Keratinocyte (primary cell): ENCODE data around the gene MCF2L2. TPM values are rescaled to one million over a fixed set of nuclear protein-coding genes. Genes with fewer than 3 reads are reported as not detected.

ENCODE experiments used
- DNase-seq: peaks from one replicate; pipeline ENCODE4 v3.0.0-alpha.2; 2011; ENCODE audit warnings: low read depth, missing footprints, low spot score
- FAIRE-seq: peaks from 2 replicates; lab custom pipeline; 2011; peaks lifted over from hg19 to GRCh38; lab: Jason Lieb, UNC
- H2AFZ ChIP-seq: 2 replicates; pipeline ENCODE4 v1.6.0; 2012; ENCODE audit warnings: low read length, control low read depth, inconsistent platforms; ENCODE audit not compliant: control insufficient read depth
- H3K27ac ChIP-seq: 2 replicates; pipeline ENCODE4 v1.5.1; 2011; ENCODE audit warnings: low read length; ENCODE audit not compliant: control insufficient read depth, insufficient read depth
- H3K27me3 ChIP-seq: 3 replicates; pipeline ENCODE4 v1.6.0; 2011; ENCODE audit warnings: low read length; ENCODE audit not compliant: control insufficient read depth, insufficient read depth; ENCODE audit errors: extremely low read depth
- H3K36me3 ChIP-seq, 2 experiments: 2 replicates in 1 of 2; 3 replicates in 1 of 2; pipeline ENCODE4 v1.5.1; 2011; ENCODE audit warnings: low read length in 2 of 2, mild to moderate bottlenecking in 1 of 2; ENCODE audit not compliant: control insufficient read depth in 2 of 2, insufficient read depth in 2 of 2; ENCODE audit errors: extremely low read depth in 1 of 2
- H3K4me1 ChIP-seq: 3 replicates; pipeline ENCODE4 v1.5.1; 2011; ENCODE audit warnings: low read length; ENCODE audit not compliant: control insufficient read depth, insufficient read depth; ENCODE audit errors: extremely low read depth
- H3K4me2 ChIP-seq: 3 replicates; pipeline ENCODE4 v1.6.0; 2011; ENCODE audit warnings: low read depth, low read length; ENCODE audit not compliant: control insufficient read depth, insufficient read depth; ENCODE audit errors: extremely low read depth
- H3K4me3 ChIP-seq, 3 experiments: fragments of 200-600 bp in 1 of 3; sonication (generic) in 1 of 3; 2 replicates in 2 of 3; 3 replicates in 1 of 3; pipeline ENCODE4 v1.5.1; 2011 to 2016; ENCODE audit warnings: low read length in 3 of 3, mild to moderate bottlenecking in 3 of 3, control low read depth in 2 of 3, inconsistent platforms in 1 of 3, low read depth in 1 of 3, mixed read lengths in 1 of 3, mixed run types in 1 of 3, moderate library complexity in 1 of 3; ENCODE audit not compliant: control insufficient read depth in 2 of 3, insufficient read depth in 2 of 3; ENCODE audit errors: extremely low read depth in 1 of 3
- H3K79me2 ChIP-seq: 2 replicates; pipeline ENCODE4 v1.6.0; 2012; ENCODE audit warnings: low read length; ENCODE audit not compliant: control insufficient read depth, insufficient read depth
- H3K9ac ChIP-seq: 3 replicates; pipeline ENCODE4 v1.6.0; 2011; ENCODE audit warnings: low read length; ENCODE audit not compliant: control insufficient read depth, insufficient read depth; ENCODE audit errors: extremely low read depth
- H3K9me1 ChIP-seq: 3 replicates; pipeline ENCODE4 v1.6.0; 2011; ENCODE audit warnings: low read length; ENCODE audit not compliant: control insufficient read depth, insufficient read depth; ENCODE audit errors: extremely low read depth
- H3K9me3 ChIP-seq: 2 replicates; pipeline ENCODE4 v1.5.1; 2012; ENCODE audit warnings: low read depth, low read length; ENCODE audit not compliant: control insufficient read depth
- H4K20me1 ChIP-seq: 3 replicates; pipeline ENCODE4 v1.6.0; 2011; ENCODE audit warnings: low read length; ENCODE audit not compliant: control insufficient read depth, insufficient read depth; ENCODE audit errors: extremely low read depth
- EZH2 ChIP-seq: IDR thresholded peaks from one replicate; pipeline ENCODE4 v1.6.1; 2012; ENCODE audit warnings: inconsistent platforms, mild to moderate bottlenecking, low read length, moderate library complexity
- dilution Hi-C: fragments of 300-500 bp; cut with MboI; formaldehyde crosslinking; loops from one replicate; pipeline ENCODE4 v1.7.0; 2020; ENCODE audit warnings: low sequenced_read_pairs; ENCODE audit not compliant: extremely low pct_ligation_motif_present
- polyA plus RNA-seq, 5 experiments: library from polyadenylated mRNA; depleted of rRNA in 3 of 5; stranded (reverse) in 3 of 5; stranded (forward) in 1 of 5; unstranded in 1 of 5; fragments of >200 nt; gene quantifications; 1 replicate in 1 of 5; 2 replicates in 3 of 5; 3 replicates in 1 of 5; pipeline versions ENCODE4 v1.2.1 to v1.2.3, GENCODE V29; 2011 to 2012; ENCODE audit warnings: missing spikeins in 2 of 5, low read depth in 1 of 5, low replicate concordance in 1 of 5
- TF ChIP-seq, protein P1 (sequence below), 3 experiments: IDR thresholded peaks in 1 of 3; conservative IDR thresholded peaks in 1 of 3; optimal IDR thresholded peaks in 1 of 3; 2 replicates in 2 of 3; 3 replicates in 1 of 3; pipeline versions ENCODE3 to v1.5.1; 2011; ENCODE audit warnings: low read length in 3 of 3, mild to moderate bottlenecking in 3 of 3, moderate library complexity in 2 of 3, control low read depth in 1 of 3, inconsistent platforms in 1 of 3; ENCODE audit not compliant: insufficient read depth in 2 of 3; ENCODE audit errors: extremely low read depth in 1 of 3

MCF2L2 gene
- polyA plus RNA-seq, 1 donor (not counting 4 experiments of a cell fraction or from before 2014, with no cell fraction given): 0.26 TPM

DNA sequence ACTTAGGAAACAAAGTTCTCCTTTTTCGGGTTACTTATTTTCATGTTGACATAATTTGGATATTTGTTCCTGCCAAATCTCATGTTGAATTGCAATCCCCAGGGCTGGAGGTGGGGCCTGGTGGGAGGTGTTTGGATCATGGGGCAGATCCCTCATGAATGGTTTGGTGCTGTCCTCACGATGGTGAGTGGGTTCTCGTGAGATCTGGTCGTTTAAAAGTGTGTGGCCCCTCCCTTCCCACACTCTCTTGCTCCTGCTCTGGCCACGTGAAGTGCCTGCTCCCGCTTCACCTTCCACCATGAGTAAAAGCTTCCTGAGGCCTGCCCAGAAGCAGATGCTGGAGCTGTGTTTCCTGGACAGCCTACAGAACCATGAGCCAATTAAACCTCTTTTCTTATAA is 43.7 kb upstream of the MCF2L2 start:
- H3K4me2 ChIP-seq: no peak overlapping the region
- H2AFZ ChIP-seq: no peak overlapping the region
- no peak overlapping the region for H3K9ac ChIP-seq
- peaks cover 2% of the 10 kb centered on the region for H3K4me1 ChIP-seq
- H3K9me1 ChIP-seq: no peaks in the 10 kb centered on the region
- no peaks in the 10 kb centered on the region for H3K36me3 ChIP-seq
- FAIRE-seq: no peak
- no peak for DNase-seq
- H3K27ac ChIP-seq: no peak overlapping the region
- H3K4me3 ChIP-seq: no peak overlapping the region
- H3K9me3 ChIP-seq: no peaks in the 10 kb centered on the region
- H4K20me1 ChIP-seq: no peaks in the 10 kb centered on the region
- TF ChIP-seq, protein P1, sequence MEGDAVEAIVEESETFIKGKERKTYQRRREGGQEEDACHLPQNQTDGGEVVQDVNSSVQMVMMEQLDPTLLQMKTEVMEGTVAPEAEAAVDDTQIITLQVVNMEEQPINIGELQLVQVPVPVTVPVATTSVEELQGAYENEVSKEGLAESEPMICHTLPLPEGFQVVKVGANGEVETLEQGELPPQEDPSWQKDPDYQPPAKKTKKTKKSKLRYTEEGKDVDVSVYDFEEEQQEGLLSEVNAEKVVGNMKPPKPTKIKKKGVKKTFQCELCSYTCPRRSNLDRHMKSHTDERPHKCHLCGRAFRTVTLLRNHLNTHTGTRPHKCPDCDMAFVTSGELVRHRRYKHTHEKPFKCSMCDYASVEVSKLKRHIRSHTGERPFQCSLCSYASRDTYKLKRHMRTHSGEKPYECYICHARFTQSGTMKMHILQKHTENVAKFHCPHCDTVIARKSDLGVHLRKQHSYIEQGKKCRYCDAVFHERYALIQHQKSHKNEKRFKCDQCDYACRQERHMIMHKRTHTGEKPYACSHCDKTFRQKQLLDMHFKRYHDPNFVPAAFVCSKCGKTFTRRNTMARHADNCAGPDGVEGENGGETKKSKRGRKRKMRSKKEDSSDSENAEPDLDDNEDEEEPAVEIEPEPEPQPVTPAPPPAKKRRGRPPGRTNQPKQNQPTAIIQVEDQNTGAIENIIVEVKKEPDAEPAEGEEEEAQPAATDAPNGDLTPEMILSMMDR (optimal IDR thresholded peaks at IDR 0.05 in 1 of 3, IDR thresholded peaks at IDR 0.05 in 1 of 3, conservative IDR thresholded peaks at IDR 0.05 in 1 of 3; ENCODE audit: extremely low read depth in 1 of 3, insufficient read depth in 2 of 3, low read length in 3 of 3): no peak
- TF ChIP-seq EZH2: no peak
- no peaks in the 10 kb centered on the region for H3K27me3 ChIP-seq
- H3K79me2 ChIP-seq: no peaks in the 10 kb centered on the region
- dilution Hi-C loops: no loop called here

DNA sequence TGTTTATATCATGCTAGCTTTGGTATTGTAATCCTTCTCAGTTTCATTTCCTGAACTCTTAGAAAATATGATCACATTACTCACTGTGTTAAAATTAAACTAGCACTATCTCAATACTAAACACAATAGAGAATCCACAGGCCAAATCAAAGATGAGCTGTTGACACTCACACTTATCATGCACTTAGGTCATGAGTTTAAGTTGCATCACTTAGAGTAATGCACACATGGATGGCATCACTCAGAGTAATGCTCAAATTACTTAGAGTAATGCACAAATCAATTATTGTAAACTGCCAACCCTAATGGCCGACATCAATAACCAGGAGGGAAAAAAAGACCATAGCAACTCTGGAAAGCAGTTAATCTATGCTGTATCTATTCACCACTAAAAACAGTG is 40.0 kb upstream of the MCF2L2 start:
- Histone ChIP-seq H3K4me3 (no peak overlapping the region), H2AFZ (no peak overlapping the region), H3K4me1 (peaks cover 2% of the 10 kb centered on the region), H3K9me3 (no peaks in the 10 kb centered on the region), H3K9ac (no peak overlapping the region), H3K79me2 (no peaks in the 10 kb centered on the region), H3K27me3 (no peaks in the 10 kb centered on the region), H3K9me1 (no peaks in the 10 kb centered on the region), H3K27ac (no peak overlapping the region), H3K4me2 (no peak overlapping the region), H4K20me1 (no peaks in the 10 kb centered on the region), H3K36me3 (no peaks in the 10 kb centered on the region)
- no peak for DNase-seq
- no peak for FAIRE-seq
- TF ChIP-seq EZH2: no peak
- TF ChIP-seq, protein P1 (optimal IDR thresholded peaks at IDR 0.05 in 1 of 3, IDR thresholded peaks at IDR 0.05 in 1 of 3, conservative IDR thresholded peaks at IDR 0.05 in 1 of 3; ENCODE audit: extremely low read depth in 1 of 3, insufficient read depth in 2 of 3, low read length in 3 of 3): no peak
- dilution Hi-C loops: no loop called here
